Measurements from ENCODE around the gene AREG.

Gene AREG

DNA sequence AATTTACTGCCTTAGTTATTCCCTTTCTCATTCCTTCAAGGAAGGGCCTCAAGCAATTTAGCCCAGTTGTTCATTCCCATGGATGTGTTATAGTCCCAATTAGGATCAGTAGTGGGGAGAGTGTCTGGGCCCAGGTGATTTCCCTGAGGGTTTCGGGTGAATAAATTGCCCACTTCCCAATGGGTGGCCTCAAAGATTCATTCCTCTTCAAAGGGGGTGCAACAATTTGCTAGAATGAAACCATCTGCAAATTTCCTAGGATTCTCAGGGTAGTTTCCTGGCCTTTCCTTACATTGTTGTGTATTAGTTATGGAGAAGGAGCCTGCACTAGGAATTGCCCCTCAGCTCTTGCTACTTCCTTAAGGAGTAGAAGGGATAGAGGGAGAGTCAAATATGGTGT, 6.3 kb upstream of the AREG start:
- ChIA-PET POLR2A (ENCODE audit: low non-redundant PET) (no interaction called here), CTCF (interaction anchor here (0.6 kb wide), 1 partner anchor 1285 kb away, joined by 3 read pairs; no protein-coding TSS in a partner anchor)
- H3K27ac ChIP-seq = peak overlapping the region; percentile 95; the same call in 1 of the 2 replicates
- DNase-seq (ENCODE audit: low spot score) = no peak
- TF ChIP-seq CTCF (conservative IDR thresholded peaks at IDR 0.05; ENCODE audit: low read depth) = no peak

DNA sequence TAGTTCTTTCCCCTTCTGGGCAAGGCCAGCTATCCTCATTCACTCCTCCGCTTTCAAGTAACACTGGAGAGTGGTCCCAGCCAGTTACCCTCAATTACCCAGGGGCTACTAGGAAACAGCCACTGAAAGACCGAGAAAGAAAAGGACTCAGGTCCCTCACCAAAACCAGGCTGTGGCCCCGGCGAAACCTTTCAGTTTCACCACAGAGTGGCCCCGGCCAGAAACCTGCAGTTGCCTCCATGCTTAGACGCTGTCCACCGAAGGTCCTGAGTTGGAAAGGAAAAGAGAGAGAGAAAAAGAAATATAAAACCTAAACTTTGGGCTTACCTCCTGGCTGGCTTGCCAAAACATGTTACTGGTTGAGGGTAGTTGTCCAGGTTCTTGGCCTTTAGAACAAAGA, 5.0 kb upstream of the AREG start:
- H3K27ac ChIP-seq = peak overlapping the region; percentile 95
- DNase-seq (ENCODE audit: low spot score) = no peak
- ChIA-PET CTCF (interaction anchor here (0.6 kb wide), 1 partner anchor 236 kb away, joined by 3 read pairs; no protein-coding TSS in a partner anchor), POLR2A (ENCODE audit: low non-redundant PET) (interaction anchor here (0.6 to 0.8 kb wide), 5 partner anchors 25 to 61 kb away, joined by 3 to 5 read pairs (median 3); no protein-coding TSS in a partner anchor)
- no peak for TF ChIP-seq CTCF (conservative IDR thresholded peaks at IDR 0.05; ENCODE audit: low read depth)

- peak overlapping the region; percentile 95 for H3K27ac ChIP-seq
- DNase-seq (ENCODE audit: low spot score) = peak; percentile 98
- TF ChIP-seq CTCF (conservative IDR thresholded peaks at IDR 0.05; ENCODE audit: low read depth) = no peak
- POLR2A ChIA-PET (ENCODE audit: low non-redundant PET) = interaction anchor here (0.6 to 0.8 kb wide), 5 partner anchors 25 to 342 kb away, joined by 3 to 5 read pairs (median 4); no protein-coding TSS in a partner anchor
- CTCF ChIA-PET = interaction anchor here (0.6 to 0.7 kb wide), 3 partner anchors 27 to 652 kb away, joined by 3 read pairs; no protein-coding TSS in a partner anchor
Measured at GRCh38 chr4:74440356-74440755, 4.6 kb upstream of the AREG start.

DNA sequence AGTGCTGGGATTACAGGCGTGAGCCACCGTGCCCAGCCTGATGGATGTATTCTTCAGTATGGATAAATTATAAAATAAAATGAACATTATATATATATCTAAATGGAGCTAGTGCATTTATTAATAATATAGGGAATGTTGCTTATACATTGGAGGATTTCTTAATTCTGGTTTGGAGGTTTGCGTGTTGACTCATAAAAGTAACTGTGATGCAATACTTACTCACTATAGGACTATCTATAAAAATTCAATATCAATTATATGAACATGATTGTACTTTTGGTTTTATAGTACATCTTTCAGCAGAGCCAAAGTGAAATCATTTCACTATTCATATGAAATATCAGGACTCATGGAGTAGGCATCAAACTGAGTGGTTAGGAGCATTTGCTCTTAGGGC, 3.2 kb upstream of the AREG start:
- peak overlapping the region; percentile 79 for H3K27ac ChIP-seq
- CTCF ChIA-PET = no interaction called here
- TF ChIP-seq CTCF (conservative IDR thresholded peaks at IDR 0.05; ENCODE audit: low read depth) = no peak
- peak; percentile 46 for DNase-seq (ENCODE audit: low spot score)
- POLR2A ChIA-PET (ENCODE audit: low non-redundant PET) = no interaction called here

DNA sequence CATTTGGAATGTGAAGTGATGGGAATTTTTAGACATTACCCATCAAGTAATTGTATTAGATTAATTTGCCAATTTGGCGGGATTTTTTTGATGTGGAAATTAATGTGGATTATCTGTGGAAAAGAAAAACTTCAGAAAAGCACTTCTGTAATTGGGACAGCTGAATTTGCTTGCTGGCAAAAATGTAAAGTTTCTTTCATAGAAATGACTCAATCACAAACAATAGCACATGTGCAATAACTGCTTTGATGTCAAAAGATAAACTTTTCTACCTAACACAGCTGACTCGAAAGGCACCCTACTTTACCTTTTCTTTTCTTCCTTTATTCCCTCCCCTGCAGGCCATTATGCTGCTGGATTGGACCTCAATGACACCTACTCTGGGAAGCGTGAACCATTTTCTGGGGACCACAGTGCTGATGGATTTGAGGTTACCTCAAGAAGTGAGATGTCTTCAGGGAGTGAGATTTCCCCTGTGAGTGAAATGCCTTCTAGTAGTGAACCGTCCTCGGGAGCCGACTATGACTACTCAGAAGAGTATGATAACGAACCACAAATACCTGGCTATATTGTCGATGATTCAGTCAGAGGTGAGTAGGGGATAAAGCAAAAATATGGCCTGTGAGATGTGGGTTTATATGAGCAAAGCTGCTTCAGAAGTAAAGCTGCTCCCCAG, 1.4 kb downstream of the AREG start:
- no peak overlapping the region for H3K27ac ChIP-seq
- no peak for TF ChIP-seq CTCF (conservative IDR thresholded peaks at IDR 0.05; ENCODE audit: low read depth)
- ChIA-PET POLR2A (ENCODE audit: low non-redundant PET) (interaction anchor here (0.6 kb wide), 1 partner anchor 47 kb away, joined by 3 read pairs; no protein-coding TSS in a partner anchor), CTCF (interaction anchor here (0.7 to 3.2 kb wide), 5 partner anchors 30 to 229 kb away, joined by 3 to 17 read pairs (median 4); no protein-coding TSS in a partner anchor)
- peak; percentile 42 for DNase-seq (ENCODE audit: low spot score)

GRCh38 chr4:74446896-74447295, 2.0 kb downstream of the AREG start:
- POLR2A ChIA-PET (ENCODE audit: low non-redundant PET) = interaction anchor here (0.6 kb wide), 2 partner anchors 47 to 1179 kb away, joined by 3 read pairs; no protein-coding TSS in a partner anchor
- no peak for DNase-seq (ENCODE audit: low spot score)

More at GRCh38 chr4:74446896-74447295, 2.0 kb downstream of the AREG start:
- CTCF ChIA-PET = interaction anchor here (0.7 to 3.2 kb wide), 6 partner anchors 23 to 229 kb away, joined by 3 to 17 read pairs (median 4); no protein-coding TSS in a partner anchor
- no peak overlapping the region for H3K27ac ChIP-seq
- no peak for TF ChIP-seq CTCF (conservative IDR thresholded peaks at IDR 0.05; ENCODE audit: low read depth)
